ENCODE data around the gene NAA38. TPM values are rescaled to one million over a fixed set of nuclear protein-coding genes. Genes with fewer than 3 reads are reported as not detected.

NAA38 gene
- polyA plus RNA-seq, 1 donor (not counting 4 experiments of a cell fraction or from before 2014, with no cell fraction given), result 70.9 TPM

DNA sequence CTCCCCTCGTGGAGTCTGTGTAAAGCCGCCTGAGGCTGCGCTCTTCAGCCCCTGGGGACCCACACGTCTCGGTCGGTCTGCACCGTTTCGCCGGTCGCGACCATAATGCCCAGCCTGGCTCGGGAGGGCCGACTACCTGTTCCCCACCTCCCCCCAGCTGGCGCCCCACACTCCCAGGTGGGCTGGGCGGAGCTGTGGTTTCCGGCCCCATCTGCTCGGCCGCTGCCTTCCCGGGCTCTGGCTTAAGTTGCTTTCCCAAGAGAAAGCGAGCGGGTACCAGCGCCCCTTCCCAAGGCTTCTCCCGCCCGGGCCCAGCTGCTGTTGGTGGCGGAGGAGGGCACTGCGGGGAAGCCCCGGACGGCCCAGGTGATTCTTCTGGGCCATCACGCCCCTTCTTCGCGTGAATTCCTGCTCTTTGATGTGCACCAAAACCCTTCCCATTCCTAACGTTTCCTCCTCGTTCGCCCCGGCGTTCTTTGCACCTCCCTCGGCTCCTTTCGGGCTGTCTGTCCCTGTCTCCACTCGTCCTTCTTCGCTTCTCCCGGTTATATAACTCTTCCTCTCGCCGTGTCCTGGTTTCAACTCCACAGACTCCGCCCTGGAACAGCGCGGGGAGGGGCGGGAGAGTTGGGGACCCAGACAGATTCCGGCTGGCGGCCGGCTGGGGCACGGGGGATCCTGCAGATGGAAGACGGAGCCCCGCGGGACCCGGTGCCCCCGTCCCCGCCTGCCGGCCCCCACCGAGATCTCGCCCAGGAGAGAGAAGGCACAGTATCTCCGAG lies 21.4 kb downstream of the NAA38 start:
- Histone ChIP-seq H3K27me3 (ENCODE audit: control insufficient read depth, extremely low read depth, insufficient read depth, low read length) (no peaks in the 10 kb centered on the region), H3K4me3 (ENCODE audit: control insufficient read depth in 2 of 3, extremely low read depth in 1 of 3, insufficient read depth in 2 of 3, low read depth in 1 of 3, low read length in 3 of 3) (peak overlapping the region; percentile 67 to 79 (median 78)), H3K9me1 (ENCODE audit: control insufficient read depth, extremely low read depth, insufficient read depth, low read length) (no peaks in the 10 kb centered on the region), H3K36me3 (ENCODE audit: control insufficient read depth in 2 of 2, extremely low read depth in 1 of 2, insufficient read depth in 2 of 2, low read length in 2 of 2) (peaks cover 5 to 8% of the 10 kb centered on the region in 2 experiments), H4K20me1 (ENCODE audit: control insufficient read depth, extremely low read depth, insufficient read depth, low read length) (no peaks in the 10 kb centered on the region), H3K4me1 (ENCODE audit: control insufficient read depth, extremely low read depth, insufficient read depth, low read length) (peaks cover 42% of the 10 kb centered on the region), H3K9me3 (ENCODE audit: control insufficient read depth, low read depth, low read length) (no peaks in the 10 kb centered on the region), H3K79me2 (ENCODE audit: control insufficient read depth, insufficient read depth, low read length) (peaks cover 7% of the 10 kb centered on the region), H2AFZ (ENCODE audit: control insufficient read depth, low read length) (peak overlapping the region; percentile 32), H3K27ac (ENCODE audit: control insufficient read depth, insufficient read depth, low read length) (peak overlapping the region; percentile 93), H3K9ac (ENCODE audit: control insufficient read depth, extremely low read depth, insufficient read depth, low read length) (peak overlapping the region; percentile 97), H3K4me2 (ENCODE audit: control insufficient read depth, extremely low read depth, insufficient read depth, low read depth, low read length) (peak overlapping the region; percentile 85)
- DNase-seq (ENCODE audit: low read depth, low spot score) (no peak), FAIRE-seq (no peak)
- dilution Hi-C loops (cut with MboI; ENCODE audit: extremely low pct_ligation_motif_present, low sequenced_read_pairs), result no loop called here
- TF ChIP-seq EZH2 (IDR thresholded peaks at IDR 0.05; ENCODE audit: low read length), result no peak
- TF ChIP-seq, protein P1, sequence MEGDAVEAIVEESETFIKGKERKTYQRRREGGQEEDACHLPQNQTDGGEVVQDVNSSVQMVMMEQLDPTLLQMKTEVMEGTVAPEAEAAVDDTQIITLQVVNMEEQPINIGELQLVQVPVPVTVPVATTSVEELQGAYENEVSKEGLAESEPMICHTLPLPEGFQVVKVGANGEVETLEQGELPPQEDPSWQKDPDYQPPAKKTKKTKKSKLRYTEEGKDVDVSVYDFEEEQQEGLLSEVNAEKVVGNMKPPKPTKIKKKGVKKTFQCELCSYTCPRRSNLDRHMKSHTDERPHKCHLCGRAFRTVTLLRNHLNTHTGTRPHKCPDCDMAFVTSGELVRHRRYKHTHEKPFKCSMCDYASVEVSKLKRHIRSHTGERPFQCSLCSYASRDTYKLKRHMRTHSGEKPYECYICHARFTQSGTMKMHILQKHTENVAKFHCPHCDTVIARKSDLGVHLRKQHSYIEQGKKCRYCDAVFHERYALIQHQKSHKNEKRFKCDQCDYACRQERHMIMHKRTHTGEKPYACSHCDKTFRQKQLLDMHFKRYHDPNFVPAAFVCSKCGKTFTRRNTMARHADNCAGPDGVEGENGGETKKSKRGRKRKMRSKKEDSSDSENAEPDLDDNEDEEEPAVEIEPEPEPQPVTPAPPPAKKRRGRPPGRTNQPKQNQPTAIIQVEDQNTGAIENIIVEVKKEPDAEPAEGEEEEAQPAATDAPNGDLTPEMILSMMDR (optimal IDR thresholded peaks at IDR 0.05 in 1 of 3, IDR thresholded peaks at IDR 0.05 in 1 of 3, conservative IDR thresholded peaks at IDR 0.05 in 1 of 3; ENCODE audit: extremely low read depth in 1 of 3, insufficient read depth in 2 of 3, low read length in 3 of 3), result no peak

DNA sequence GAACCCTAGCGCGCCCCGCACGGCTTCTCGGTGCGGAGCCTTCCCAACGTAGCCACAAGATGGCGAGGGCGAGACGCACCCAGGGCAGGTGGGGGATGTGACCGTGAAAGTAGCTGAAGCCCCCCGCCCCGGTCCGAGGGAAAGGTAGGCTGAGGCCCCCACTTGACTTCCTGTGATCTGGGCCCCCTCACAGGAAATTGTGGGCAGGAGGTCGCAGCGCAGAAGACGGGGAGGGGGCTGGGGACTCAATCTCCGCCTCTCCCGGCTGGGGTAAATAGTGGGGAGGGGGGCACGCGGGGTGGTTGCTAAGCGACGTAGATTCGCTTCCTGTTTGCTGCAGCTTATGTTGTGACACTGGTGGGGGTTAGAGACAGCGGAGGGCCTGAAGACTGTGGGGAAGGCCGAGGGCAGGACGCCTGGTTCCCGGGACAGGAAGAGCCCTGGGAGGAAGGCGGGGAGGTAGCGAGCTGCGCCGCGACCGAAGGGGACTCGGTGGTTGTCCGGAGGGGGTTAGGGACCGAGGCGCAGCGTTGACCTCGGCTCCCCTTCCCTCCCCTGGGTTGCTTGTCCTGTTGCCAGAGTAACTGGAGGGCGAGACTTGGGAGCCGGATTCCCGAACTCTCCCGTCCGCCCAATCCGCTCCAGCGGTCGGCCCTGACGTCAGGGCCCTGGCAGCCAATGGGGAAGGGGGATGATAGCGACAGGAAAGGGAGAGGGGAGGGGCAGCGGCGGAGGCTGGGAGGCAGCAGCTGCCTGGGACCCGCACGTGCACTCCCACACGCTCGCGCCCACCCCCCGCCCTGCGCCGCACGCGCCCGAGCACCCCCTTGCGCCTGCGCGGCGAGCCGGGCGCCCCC lies 22.2 kb downstream of the NAA38 start:
- H4K20me1 ChIP-seq (ENCODE audit: control insufficient read depth, extremely low read depth, insufficient read depth, low read length), result no peaks in the 10 kb centered on the region
- no peaks in the 10 kb centered on the region for H3K27me3 ChIP-seq (ENCODE audit: control insufficient read depth, extremely low read depth, insufficient read depth, low read length)
- dilution Hi-C loops (cut with MboI; ENCODE audit: extremely low pct_ligation_motif_present, low sequenced_read_pairs), result no loop called here
- no peaks in the 10 kb centered on the region for H3K9me3 ChIP-seq (ENCODE audit: control insufficient read depth, low read depth, low read length)
- FAIRE-seq (peak; percentile 92), DNase-seq (ENCODE audit: low read depth, low spot score) (peak; percentile 90)
- peaks cover 35% of the 10 kb centered on the region for H3K4me1 ChIP-seq (ENCODE audit: control insufficient read depth, extremely low read depth, insufficient read depth, low read length)
- no peaks in the 10 kb centered on the region for H3K9me1 ChIP-seq (ENCODE audit: control insufficient read depth, extremely low read depth, insufficient read depth, low read length)
- H3K4me2 ChIP-seq (ENCODE audit: control insufficient read depth, extremely low read depth, insufficient read depth, low read depth, low read length), result peak overlapping the region; percentile 97
- H3K36me3 ChIP-seq (ENCODE audit: control insufficient read depth in 2 of 2, extremely low read depth in 1 of 2, insufficient read depth in 2 of 2, low read length in 2 of 2), result peaks cover 0 to 8% of the 10 kb centered on the region in 2 experiments
- peak overlapping the region; percentile 95 for H3K27ac ChIP-seq (ENCODE audit: control insufficient read depth, insufficient read depth, low read length)
- TF ChIP-seq, protein P1 (optimal IDR thresholded peaks at IDR 0.05 in 1 of 3, IDR thresholded peaks at IDR 0.05 in 1 of 3, conservative IDR thresholded peaks at IDR 0.05 in 1 of 3; ENCODE audit: extremely low read depth in 1 of 3, insufficient read depth in 2 of 3, low read length in 3 of 3), result peak; percentile 63 to 93 (median 91)
- TF ChIP-seq EZH2 (IDR thresholded peaks at IDR 0.05; ENCODE audit: low read length), result no peak
- H3K79me2 ChIP-seq (ENCODE audit: control insufficient read depth, insufficient read depth, low read length), result peaks cover 7% of the 10 kb centered on the region
- H3K9ac ChIP-seq (ENCODE audit: control insufficient read depth, extremely low read depth, insufficient read depth, low read length), result peak overlapping the region; percentile 97
- peak overlapping the region; percentile 67 to 85 (median 79) for H3K4me3 ChIP-seq (ENCODE audit: control insufficient read depth in 2 of 3, extremely low read depth in 1 of 3, insufficient read depth in 2 of 3, low read depth in 1 of 3, low read length in 3 of 3)
- peak overlapping the region; percentile 80 for H2AFZ ChIP-seq (ENCODE audit: control insufficient read depth, low read length)
